Nephron progenitor cell (in vitro differentiated cells): ENCODE measurements around the gene BTNL9.

Experiments
- DNase-seq: peaks from one replicate; pipeline ENCODE4 v3.0.0; 2021
- H3K27ac Mint-ChIP-seq: 2 replicates; pipeline ENCODE4 v1.8.0; 2021; ENCODE audit warnings: mild to moderate bottlenecking, moderate library complexity, mixed read lengths
- H3K27me3 Mint-ChIP-seq: 2 replicates; pipeline ENCODE4 v1.8.0; 2021; ENCODE audit warnings: mild to moderate bottlenecking, low read depth, mixed read lengths; ENCODE audit not compliant: poor library complexity
- H3K36me3 Mint-ChIP-seq: 2 replicates; pipeline ENCODE4 v1.8.0; 2021; ENCODE audit warnings: low read depth, mixed read lengths
- H3K4me1 Mint-ChIP-seq: 2 replicates; pipeline ENCODE4 v1.8.0; 2021; ENCODE audit warnings: mixed read lengths
- H3K4me3 Mint-ChIP-seq: 2 replicates; pipeline ENCODE4 v1.8.0; 2021; ENCODE audit warnings: mild to moderate bottlenecking, moderate library complexity, mixed read lengths
- H3K9me3 Mint-ChIP-seq: 2 replicates; pipeline ENCODE4 v1.8.0; 2021; ENCODE audit warnings: mild to moderate bottlenecking, moderate library complexity, mixed read lengths
- TF ChIP-seq, protein P1 (sequence below): fragments of 200-600 bp; sonication (generic); IDR thresholded peaks from 2 replicates; pipeline ENCODE4 v1.5.0; 2021; ENCODE audit warnings: antibody characterized with exemption

The BTNL9 gene

DNA sequence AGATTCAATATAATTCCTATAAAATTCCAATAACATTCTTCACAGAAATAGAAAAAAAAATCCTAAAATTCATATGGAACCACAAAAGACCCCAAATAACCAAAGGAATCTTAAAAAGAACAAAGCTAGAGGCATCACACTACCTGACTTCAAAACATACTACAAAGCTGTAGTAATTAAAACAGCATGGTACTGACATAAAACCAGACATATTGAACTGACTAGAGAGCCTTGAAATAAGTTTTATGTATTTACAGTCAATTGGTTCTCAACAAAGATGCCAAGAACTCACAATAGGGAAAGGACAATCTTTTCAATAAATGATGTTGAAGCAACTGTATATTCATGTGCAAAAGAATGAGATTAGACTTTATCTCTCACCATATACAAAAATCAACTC is 36.9 kb downstream of the BTNL9 start:
- peaks cover 64% of the 10 kb centered on the region for H3K27me3 Mint-ChIP-seq
- no peak overlapping the region for H3K27ac Mint-ChIP-seq
- TF ChIP-seq, protein P1, sequence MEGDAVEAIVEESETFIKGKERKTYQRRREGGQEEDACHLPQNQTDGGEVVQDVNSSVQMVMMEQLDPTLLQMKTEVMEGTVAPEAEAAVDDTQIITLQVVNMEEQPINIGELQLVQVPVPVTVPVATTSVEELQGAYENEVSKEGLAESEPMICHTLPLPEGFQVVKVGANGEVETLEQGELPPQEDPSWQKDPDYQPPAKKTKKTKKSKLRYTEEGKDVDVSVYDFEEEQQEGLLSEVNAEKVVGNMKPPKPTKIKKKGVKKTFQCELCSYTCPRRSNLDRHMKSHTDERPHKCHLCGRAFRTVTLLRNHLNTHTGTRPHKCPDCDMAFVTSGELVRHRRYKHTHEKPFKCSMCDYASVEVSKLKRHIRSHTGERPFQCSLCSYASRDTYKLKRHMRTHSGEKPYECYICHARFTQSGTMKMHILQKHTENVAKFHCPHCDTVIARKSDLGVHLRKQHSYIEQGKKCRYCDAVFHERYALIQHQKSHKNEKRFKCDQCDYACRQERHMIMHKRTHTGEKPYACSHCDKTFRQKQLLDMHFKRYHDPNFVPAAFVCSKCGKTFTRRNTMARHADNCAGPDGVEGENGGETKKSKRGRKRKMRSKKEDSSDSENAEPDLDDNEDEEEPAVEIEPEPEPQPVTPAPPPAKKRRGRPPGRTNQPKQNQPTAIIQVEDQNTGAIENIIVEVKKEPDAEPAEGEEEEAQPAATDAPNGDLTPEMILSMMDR = no peak
- H3K9me3 Mint-ChIP-seq = peaks cover 51% of the 10 kb centered on the region
- no peaks in the 10 kb centered on the region for H3K4me1 Mint-ChIP-seq
- H3K4me3 Mint-ChIP-seq = no peak overlapping the region
- no peaks in the 10 kb centered on the region for H3K36me3 Mint-ChIP-seq
- no peak for DNase-seq

DNA sequence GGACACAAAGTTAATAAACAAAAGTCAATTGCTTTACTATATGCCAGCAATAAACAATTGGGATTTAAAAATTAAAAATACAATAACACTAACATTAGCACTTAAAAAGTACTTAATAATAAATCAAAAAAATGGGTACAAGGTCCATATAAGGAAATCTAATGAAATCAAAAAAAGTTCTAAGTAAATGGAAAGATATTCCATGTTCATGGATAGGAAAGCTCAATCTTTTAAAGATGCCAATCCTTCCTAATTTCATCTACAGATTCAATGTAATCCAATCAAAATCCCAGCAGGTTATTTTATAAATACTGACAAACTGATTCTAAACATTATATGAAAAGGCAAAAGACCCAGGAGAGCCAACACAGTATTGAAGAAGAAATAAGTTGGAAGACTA is 41.9 kb downstream of the BTNL9 start:
- TF ChIP-seq, protein P1 = no peak
- Mint-ChIP-seq H3K36me3 (no peaks in the 10 kb centered on the region), H3K4me1 (peaks cover 28% of the 10 kb centered on the region), H3K27ac (no peak overlapping the region), H3K4me3 (no peak overlapping the region), H3K27me3 (peaks cover 95% of the 10 kb centered on the region), H3K9me3 (peaks cover 21% of the 10 kb centered on the region)
- DNase-seq = no peak

DNA sequence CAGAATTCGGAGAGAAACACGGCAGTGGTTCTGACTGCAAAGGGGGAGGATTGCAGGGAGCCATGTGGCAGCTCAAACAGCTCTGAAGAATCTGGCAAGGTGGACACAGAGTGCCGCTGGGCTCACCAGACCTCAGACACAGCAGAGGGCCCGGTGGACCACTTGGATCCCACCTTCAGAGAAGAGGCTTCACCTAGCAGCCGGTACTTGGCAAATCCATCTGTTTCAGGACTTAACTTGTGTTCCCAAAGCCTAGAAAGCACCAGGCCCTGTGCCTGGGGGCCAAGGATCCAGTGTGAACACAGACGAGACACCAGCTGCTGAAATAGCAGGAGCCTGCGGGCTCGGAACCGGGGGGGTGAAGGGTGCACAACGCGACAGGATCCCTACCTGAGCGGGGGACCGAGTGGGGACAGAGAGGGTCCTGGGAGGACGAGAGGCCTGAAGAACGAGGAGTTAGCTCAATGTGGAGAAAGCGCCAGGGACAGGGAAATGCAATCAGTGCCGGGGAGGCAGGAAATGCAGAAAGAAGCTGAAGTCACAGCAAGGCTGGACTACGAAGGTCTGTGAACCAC is 44.6 kb downstream of the BTNL9 start:
- TF ChIP-seq, protein P1 = no peak
- H3K27me3 Mint-ChIP-seq = peaks cover 80% of the 10 kb centered on the region
- no peak overlapping the region for H3K4me3 Mint-ChIP-seq
- peaks cover 34% of the 10 kb centered on the region for H3K4me1 Mint-ChIP-seq
- no peaks in the 10 kb centered on the region for H3K36me3 Mint-ChIP-seq
- H3K27ac Mint-ChIP-seq = peak overlapping the region; percentile 69
- peaks cover 18% of the 10 kb centered on the region for H3K9me3 Mint-ChIP-seq
- no peak for DNase-seq

DNA sequence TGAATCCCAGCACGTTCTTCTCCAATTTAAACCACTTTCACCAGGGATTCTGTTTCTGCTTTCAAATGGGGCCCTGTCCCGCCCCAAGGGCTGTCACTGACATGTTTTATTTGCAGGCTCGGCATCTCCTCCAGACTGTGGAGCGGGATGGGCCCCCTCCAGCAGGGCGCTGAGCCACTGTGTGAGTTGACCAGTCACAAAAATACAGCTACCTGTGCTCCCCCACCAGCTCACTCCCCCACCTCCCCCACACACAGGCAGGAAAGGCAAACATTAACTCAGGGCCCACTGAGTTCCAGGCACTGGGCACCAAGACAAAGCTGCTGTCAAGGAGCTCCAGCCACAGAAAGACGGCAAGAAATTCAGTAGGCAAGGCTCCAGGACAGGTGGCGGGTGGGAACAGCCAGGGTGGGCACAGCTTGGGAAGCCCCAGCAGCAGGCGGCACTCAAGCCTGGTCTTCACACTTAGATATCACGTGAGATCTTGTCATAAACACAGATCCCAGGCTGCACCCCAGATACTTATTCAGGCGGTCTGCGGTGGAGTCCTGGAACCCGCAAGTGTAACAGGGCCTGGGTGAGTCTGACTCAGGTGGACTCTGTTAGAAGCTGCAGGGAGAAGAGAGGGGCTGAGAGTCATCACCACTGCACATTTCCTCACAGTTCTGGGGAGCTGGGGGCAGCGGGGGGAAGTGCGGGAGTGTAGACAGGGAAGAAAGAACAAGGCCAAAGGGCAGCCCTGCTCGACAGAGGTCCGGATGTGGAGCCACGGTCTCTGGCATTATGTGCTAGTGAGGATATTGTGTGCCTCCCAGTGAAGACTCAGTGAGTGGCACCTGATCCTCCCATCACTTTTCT is 46.2 kb downstream of the BTNL9 start:
- TF ChIP-seq, protein P1 = no peak
- Mint-ChIP-seq H3K27me3 (peaks cover 65% of the 10 kb centered on the region), H3K4me1 (peaks cover 34% of the 10 kb centered on the region), H3K27ac (no peak overlapping the region), H3K36me3 (no peaks in the 10 kb centered on the region), H3K4me3 (no peak overlapping the region), H3K9me3 (peaks cover 18% of the 10 kb centered on the region)
- peak; percentile 44 for DNase-seq

DNA sequence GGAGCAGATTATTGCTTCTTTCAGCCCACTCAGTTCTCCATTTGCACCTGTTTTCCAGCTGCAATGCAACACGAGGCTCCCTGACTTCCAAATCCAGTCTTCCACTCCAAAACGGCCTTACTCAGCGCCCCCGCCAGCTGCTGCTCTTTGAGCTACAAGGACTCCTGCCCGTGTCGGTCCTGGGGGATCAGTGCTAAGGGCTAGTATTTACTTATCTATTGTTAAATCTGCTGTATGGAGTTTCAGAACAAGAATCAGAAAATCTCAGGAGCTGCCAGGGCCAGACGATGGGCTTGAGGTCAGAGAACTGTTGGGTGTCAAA is 46.8 kb downstream of the BTNL9 start:
- Mint-ChIP-seq H3K27ac (no peak overlapping the region), H3K4me1 (peaks cover 34% of the 10 kb centered on the region), H3K36me3 (no peaks in the 10 kb centered on the region), H3K27me3 (peaks cover 59% of the 10 kb centered on the region), H3K4me3 (no peak overlapping the region), H3K9me3 (peaks cover 15% of the 10 kb centered on the region)
- TF ChIP-seq, protein P1 = no peak
- no peak for DNase-seq

DNA sequence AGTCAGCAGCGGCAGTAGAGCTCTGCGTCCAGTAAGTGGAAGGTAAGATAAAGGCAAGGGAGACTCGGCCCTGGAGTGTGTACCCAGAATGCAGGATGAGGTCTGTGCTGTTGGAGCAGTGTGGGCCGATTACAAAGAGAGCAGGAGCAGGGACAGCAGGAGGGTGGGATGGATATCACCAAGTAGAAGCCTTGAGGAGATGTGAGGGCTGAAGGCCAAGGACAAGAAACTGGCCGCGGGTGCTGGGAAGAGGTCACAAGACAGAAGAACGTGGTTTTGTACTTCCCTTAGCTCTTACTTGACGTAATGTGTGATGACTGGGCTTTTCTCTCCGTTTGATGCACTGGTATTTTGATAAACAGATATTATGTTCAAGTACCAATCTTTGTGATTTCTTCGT is 47.2 kb downstream of the BTNL9 start:
- H3K4me3 Mint-ChIP-seq = no peak overlapping the region
- peaks cover 56% of the 10 kb centered on the region for H3K27me3 Mint-ChIP-seq
- no peak for DNase-seq

More for the DNA sequence above, 47.2 kb downstream of the BTNL9 start:
- H3K27ac Mint-ChIP-seq = no peak overlapping the region
- TF ChIP-seq, protein P1 = no peak
- H3K36me3 Mint-ChIP-seq = no peaks in the 10 kb centered on the region
- peaks cover 10% of the 10 kb centered on the region for H3K9me3 Mint-ChIP-seq
- H3K4me1 Mint-ChIP-seq = peaks cover 34% of the 10 kb centered on the region
